Endothelial cell (in vitro differentiated cells): Measurements from ENCODE around the gene CARMIL3. TPM values are rescaled to one million over a fixed set of nuclear protein-coding genes. Genes with fewer than 3 reads are reported as not detected.

Experiments
- DNase-seq: peaks from one replicate; pipeline ENCODE4 v3.0.0; 2021; ENCODE audit warnings: low spot score
- H3K27ac Mint-ChIP-seq: one replicate; pipeline ENCODE4 v1.8.0; 2021; ENCODE audit warnings: mixed read lengths, inconsistent platforms; ENCODE audit not compliant: unreplicated experiment
- H3K27me3 Mint-ChIP-seq: one replicate; pipeline ENCODE4 v1.8.0; 2021; ENCODE audit warnings: mild to moderate bottlenecking, moderate library complexity, mixed read lengths, inconsistent platforms; ENCODE audit not compliant: unreplicated experiment
- H3K36me3 Mint-ChIP-seq: one replicate; pipeline ENCODE4 v1.8.0; 2021; ENCODE audit warnings: mild to moderate bottlenecking, low read depth, mixed read lengths, inconsistent platforms; ENCODE audit not compliant: unreplicated experiment
- H3K4me1 Mint-ChIP-seq: one replicate; pipeline ENCODE4 v1.8.0; 2021; ENCODE audit warnings: mild to moderate bottlenecking, mixed read lengths, inconsistent platforms; ENCODE audit not compliant: unreplicated experiment
- H3K4me3 Mint-ChIP-seq: one replicate; pipeline ENCODE4 v1.8.0; 2021; ENCODE audit warnings: mild to moderate bottlenecking, mixed read lengths, inconsistent platforms; ENCODE audit not compliant: unreplicated experiment
- H3K9me3 Mint-ChIP-seq: one replicate; pipeline ENCODE4 v1.8.0; 2021; ENCODE audit warnings: mixed read lengths, inconsistent platforms; ENCODE audit not compliant: unreplicated experiment
- total RNA-seq: library from RNA; stranded (reverse); fragmentation: NEBNext Ultra II Directional; extraction: Animal tissue kit (Norgen Biotek cat#: 25700); gene quantifications from one replicate; pipeline ENCODE4 v1.2.1, GENCODE V29; 2021; ENCODE audit not compliant: unreplicated experiment
- TF ChIP-seq, protein P1 (sequence below): fragments of 200-600 bp; sonication (generic); IDR thresholded peaks from one replicate; pipeline ENCODE4 v1.5.0; 2021; ENCODE audit warnings: antibody characterized with exemption; ENCODE audit not compliant: unreplicated experiment

Gene CARMIL3
- total RNA-seq, 1 donor from 2014 or later, result 1.4 TPM

GRCh38 chr14:24093207-24093900 lies 41.5 kb downstream of the CARMIL3 start:
- no peak for DNase-seq
- Mint-ChIP-seq H3K27ac (no peak overlapping the region), H3K4me3 (peak overlapping the region; percentile 79), H3K36me3 (peaks cover 8% of the 10 kb centered on the region), H3K4me1 (peaks cover 18% of the 10 kb centered on the region), H3K9me3 (no peaks in the 10 kb centered on the region), H3K27me3 (peaks cover 10% of the 10 kb centered on the region)
- TF ChIP-seq, protein P1, sequence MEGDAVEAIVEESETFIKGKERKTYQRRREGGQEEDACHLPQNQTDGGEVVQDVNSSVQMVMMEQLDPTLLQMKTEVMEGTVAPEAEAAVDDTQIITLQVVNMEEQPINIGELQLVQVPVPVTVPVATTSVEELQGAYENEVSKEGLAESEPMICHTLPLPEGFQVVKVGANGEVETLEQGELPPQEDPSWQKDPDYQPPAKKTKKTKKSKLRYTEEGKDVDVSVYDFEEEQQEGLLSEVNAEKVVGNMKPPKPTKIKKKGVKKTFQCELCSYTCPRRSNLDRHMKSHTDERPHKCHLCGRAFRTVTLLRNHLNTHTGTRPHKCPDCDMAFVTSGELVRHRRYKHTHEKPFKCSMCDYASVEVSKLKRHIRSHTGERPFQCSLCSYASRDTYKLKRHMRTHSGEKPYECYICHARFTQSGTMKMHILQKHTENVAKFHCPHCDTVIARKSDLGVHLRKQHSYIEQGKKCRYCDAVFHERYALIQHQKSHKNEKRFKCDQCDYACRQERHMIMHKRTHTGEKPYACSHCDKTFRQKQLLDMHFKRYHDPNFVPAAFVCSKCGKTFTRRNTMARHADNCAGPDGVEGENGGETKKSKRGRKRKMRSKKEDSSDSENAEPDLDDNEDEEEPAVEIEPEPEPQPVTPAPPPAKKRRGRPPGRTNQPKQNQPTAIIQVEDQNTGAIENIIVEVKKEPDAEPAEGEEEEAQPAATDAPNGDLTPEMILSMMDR, result no peak

DNA sequence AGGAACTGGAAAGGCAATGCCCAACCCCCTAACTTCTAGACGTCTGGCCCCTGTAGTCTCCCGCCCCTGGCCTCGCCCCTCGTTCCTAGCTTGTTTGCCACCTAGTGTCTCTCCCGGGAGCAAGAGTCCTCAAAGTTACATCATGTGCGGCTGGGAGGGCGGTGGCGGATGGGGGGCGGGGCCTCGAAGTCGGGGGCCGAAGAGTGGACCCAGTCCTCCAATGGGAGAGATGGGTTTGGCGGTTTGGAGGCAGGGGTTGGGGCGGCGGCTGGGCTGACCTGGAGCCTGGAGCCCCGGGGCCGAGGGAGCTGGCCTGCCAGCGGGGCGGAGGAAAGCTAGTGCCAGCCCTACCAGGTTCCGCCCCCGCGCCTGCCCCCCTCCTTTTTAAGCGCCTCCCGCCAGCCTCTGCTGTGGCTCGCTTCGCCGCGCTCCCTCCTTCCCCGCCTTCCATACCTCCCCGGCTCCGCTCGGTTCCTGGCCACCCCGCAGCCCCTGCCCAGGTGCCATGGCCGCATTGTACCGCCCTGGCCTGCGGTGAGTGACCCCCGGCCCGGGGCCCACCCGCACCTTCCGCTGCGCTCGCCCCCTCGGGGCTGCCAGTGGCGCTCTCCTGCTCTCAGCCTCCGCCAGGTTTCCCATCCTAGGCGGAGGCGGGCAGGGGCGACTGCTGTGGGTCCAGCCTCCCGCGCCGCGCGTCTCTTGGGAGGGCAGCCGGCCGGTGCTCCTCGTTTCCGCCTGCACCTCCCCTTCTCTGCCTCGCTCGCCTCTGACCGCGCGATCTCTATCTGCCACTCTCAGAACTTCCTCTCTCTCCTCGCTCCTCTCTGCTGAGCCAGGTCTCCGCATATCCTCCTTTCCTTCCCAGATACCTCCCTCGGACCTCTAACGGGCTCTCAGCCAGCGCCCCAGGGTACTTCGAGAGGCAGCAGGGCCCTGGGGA lies 42.4 kb downstream of the CARMIL3 start, which contains the start of gene PCK2:
Gene PCK2, plus strand, starts transcription at position 411 of the 940 bp plus-strand sequence. Its CDS starts 95 bp downstream, at position 506.
- Mint-ChIP-seq H3K27me3 (peaks cover 10% of the 10 kb centered on the region), H3K4me1 (peaks cover 18% of the 10 kb centered on the region), H3K27ac (peak within 1 kb of the TSS; percentile 74), H3K4me3 (peak within 1 kb of the TSS; percentile 95), H3K9me3 (no peaks in the 10 kb centered on the region), H3K36me3 (peaks cover 8% of the 10 kb centered on the region)
- peak; percentile 63 for DNase-seq
- TF ChIP-seq, protein P1, result no peak

DNA sequence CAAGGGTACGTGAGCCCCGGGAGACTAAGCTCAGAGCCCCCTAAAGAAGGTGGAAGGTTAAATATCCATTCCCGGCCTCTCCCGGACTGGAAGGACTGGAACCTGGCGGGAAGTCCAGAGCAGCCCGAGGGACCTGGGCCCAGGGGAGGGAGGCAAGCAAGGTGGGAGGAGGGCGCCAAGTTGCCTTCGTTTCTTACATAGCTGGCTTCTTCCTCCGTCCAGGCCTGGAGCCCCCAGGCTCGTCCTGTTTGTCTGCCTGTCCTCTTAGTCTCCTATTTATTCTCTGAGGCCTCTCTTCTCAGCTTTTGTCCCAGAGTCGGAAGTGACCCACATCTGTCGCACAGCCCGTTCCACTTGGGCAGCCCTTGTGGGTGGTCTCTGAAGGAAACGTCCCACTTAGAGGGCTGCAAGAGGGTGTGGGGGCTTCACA lies 43.0 kb downstream of the CARMIL3 start:
- peak overlapping the region; percentile 95 for H3K4me3 Mint-ChIP-seq
- H3K27ac Mint-ChIP-seq, result peak overlapping the region; percentile 74
- peak; percentile 13 for DNase-seq
- H3K36me3 Mint-ChIP-seq, result peaks cover 8% of the 10 kb centered on the region
- TF ChIP-seq, protein P1, result no peak
- peaks cover 18% of the 10 kb centered on the region for H3K4me1 Mint-ChIP-seq
- H3K9me3 Mint-ChIP-seq, result no peaks in the 10 kb centered on the region
- H3K27me3 Mint-ChIP-seq, result peaks cover 10% of the 10 kb centered on the region

GRCh38 chr14:24095271-24096068 lies 43.7 kb downstream of the CARMIL3 start:
- peak; percentile 12 for DNase-seq
- TF ChIP-seq, protein P1, result no peak
- H3K4me1 Mint-ChIP-seq, result peaks cover 18% of the 10 kb centered on the region

More at GRCh38 chr14:24095271-24096068, 43.7 kb downstream of the CARMIL3 start:
- Mint-ChIP-seq H3K36me3 (peaks cover 8% of the 10 kb centered on the region), H3K27ac (peak overlapping the region; percentile 74), H3K9me3 (no peaks in the 10 kb centered on the region), H3K4me3 (peak overlapping the region; percentile 95), H3K27me3 (peaks cover 10% of the 10 kb centered on the region)
